Spleen (tissue), 7 donors: ENCODE measurements around the gene JARID2.

Experiments
- POLR2A ChIP-seq, 3 donors: fragments of 450-650 bp; IDR thresholded peaks; one replicate each; pipeline ENCODE4 v1.5.1; 2017; ENCODE audit warnings: antibody characterized with exemption in 3 of 3, mild to moderate bottlenecking in 1 of 3
- TF ChIP-seq, protein P1 (sequence below), 11 experiments: fragments of 200-600 bp in 7 of 11; fragments of 450-650 bp in 4 of 11; sonication (generic) in 4 of 11; IDR thresholded peaks in 8 of 11; conservative IDR thresholded peaks in 3 of 11; 1 replicate in 7 of 11; 2 replicates in 4 of 11; pipeline versions ENCODE4 v1.4.0 to v1.8.0; 2016 to 2021; ENCODE audit warnings: antibody characterized with exemption in 11 of 11, inconsistent platforms in 4 of 11, mild to moderate bottlenecking in 1 of 11
- donor health status: DM: no; HTN: no; CAD: no; lungs with moderate emphysema.
- donor health status: DM: no; HTN: no; CAD: no.
- donor health status: DM: no; HTN: no; CAD: no.

DNA sequence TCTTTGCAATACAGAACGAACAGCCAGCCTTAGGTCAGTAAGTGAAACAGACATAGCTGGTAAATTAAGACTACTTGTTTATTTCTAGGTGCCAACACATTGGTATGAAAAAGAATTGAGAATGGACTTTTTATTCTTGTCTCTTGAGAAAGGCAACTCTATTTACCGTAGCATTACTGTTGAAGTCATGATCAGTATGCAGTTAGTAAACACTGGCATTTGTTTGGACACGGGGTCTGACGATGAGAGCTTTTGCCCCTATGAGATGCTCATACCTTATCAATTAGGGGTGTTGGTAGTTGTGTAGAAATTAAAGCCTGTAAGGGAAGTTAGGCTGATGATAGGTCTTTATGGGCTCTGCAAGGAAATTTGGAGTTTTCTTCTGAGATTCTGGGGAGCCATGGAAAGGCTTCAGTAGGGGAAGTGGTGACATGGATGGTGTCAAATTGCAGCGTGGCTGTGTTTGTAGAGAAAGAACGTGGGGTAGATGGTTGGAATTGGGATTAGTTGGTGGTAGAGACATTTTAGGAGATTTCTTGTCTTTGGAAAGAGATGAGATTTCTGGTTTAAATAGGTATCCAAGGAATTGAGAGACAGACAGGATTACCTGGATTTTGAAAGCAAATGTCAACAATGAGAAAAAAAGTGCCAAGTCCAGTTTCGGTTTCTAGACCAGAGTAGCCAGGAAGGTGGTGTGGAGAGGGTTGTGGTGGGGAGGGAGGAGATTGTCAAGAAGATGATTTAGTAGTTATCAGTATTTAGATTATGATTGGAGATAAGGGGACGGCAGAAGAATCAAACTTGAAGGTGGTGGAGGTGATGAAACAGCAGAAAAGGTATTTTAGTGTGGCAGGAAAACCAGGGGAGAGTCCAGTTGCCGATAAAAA is 116.6 kb downstream of the JARID2 start:
- TF ChIP-seq, protein P1, sequence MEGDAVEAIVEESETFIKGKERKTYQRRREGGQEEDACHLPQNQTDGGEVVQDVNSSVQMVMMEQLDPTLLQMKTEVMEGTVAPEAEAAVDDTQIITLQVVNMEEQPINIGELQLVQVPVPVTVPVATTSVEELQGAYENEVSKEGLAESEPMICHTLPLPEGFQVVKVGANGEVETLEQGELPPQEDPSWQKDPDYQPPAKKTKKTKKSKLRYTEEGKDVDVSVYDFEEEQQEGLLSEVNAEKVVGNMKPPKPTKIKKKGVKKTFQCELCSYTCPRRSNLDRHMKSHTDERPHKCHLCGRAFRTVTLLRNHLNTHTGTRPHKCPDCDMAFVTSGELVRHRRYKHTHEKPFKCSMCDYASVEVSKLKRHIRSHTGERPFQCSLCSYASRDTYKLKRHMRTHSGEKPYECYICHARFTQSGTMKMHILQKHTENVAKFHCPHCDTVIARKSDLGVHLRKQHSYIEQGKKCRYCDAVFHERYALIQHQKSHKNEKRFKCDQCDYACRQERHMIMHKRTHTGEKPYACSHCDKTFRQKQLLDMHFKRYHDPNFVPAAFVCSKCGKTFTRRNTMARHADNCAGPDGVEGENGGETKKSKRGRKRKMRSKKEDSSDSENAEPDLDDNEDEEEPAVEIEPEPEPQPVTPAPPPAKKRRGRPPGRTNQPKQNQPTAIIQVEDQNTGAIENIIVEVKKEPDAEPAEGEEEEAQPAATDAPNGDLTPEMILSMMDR (IDR thresholded peaks at IDR 0.05 in 8 of 11, conservative IDR thresholded peaks at IDR 0.05 in 3 of 11), result no peak
- no peak for TF ChIP-seq POLR2A (IDR thresholded peaks at IDR 0.05)
